ENCODE data around the gene IL17RD. TPM values are rescaled to one million over a fixed set of nuclear protein-coding genes. Genes with fewer than 3 reads are reported as not detected.

IL17RD gene
- 1.4 and 1.5 TPM in 2 replicates for polyA plus RNA-seq (2011; rRNA removed)
- 0.37 and 0.76 TPM in 2 replicates for polyA plus RNA-seq (2012; cell fraction: cytosol; rRNA removed)
- 1.0 and 1.1 TPM in 2 replicates for polyA plus RNA-seq (2012; cell fraction: nucleus; rRNA removed)
- 0.89 to 0.99 TPM (median 0.98 TPM) in 3 replicates for polyA plus RNA-seq (2017; fragmentation: RNase III; extraction: RNeasy Plus Mini Kit Qiagen cat#74134 plus additional on column Dnase treatment)
- 3.2 and 3.7 TPM in 2 replicates for polyA minus RNA-seq (2011; rRNA and poly(A)+ RNA removed)

DNA sequence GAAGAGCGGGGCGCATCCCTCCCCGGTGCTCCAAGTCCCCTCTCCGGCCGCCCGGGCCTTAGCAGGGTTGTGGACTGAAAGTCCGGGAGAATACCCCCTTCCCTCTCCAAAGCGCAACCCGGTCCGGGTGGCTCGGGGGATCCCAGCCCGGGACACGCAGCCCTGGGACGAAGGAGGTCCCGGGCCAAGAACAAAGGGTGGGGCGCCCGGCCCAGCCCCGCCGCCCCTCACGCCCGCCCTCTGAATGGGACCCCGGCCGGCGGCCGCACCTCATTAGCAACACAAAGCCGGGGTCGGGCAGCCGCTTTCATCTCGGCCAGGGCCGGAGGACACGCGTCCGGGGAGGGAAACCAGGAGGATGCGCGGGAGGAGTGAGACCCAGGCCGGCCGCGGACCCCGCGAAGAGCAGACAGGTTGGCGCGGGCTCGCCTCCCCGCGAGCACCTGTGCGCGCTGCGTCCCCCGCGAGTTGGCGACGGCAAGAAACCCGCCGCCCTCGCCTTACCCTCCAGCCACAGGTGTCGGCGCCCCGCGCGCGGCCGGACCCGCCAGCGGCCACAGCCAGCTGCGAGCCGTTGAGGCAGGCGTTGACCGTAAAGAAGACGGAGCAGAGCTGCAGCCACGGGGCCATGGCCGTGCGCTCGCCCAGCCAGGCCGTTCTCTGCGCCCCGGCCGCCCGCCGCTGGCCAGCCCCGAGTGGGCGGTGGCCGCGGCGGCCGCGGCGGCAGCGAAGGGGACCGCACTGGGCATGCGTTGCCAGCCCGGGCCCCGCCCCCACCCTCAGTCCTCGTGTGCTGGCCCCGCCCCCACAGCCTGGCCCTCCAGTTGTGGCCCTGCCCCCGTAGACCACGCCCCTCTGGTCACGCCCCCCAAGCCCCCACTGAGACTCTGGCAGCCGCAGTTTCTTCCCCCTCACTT lies at the start of gene IL17RD:
Gene IL17RD, minus strand, starts transcription at position 697 of the 917 bp plus-strand sequence. Its CDS starts 67 bp downstream, at position 630.
- peak within 1 kb of the TSS; percentile 98 for H3K4me2 ChIP-seq
- ChIA-PET POLR2A (no interaction called here), CTCF (interaction anchor here (0.5 to 1.0 kb wide), 2 partner anchors 57 to 311 kb away, joined by 3 read pairs; no protein-coding TSS in a partner anchor)
- ATAC-seq (peak; percentile 77 to 86), DNase-seq (ENCODE audit: low read depth in 1 of 2, low spot score in 1 of 2) (peak; percentile 43 to 72), FAIRE-seq (no peak)
- peak within 1 kb of the TSS; percentile 64 to 87 for H3K27ac ChIP-seq
- H3K4me1 ChIP-seq = no peaks in the 10 kb centered on the region
- H3K9me3 ChIP-seq = no peaks in the 10 kb centered on the region
- TF ChIP-seq, protein P1, sequence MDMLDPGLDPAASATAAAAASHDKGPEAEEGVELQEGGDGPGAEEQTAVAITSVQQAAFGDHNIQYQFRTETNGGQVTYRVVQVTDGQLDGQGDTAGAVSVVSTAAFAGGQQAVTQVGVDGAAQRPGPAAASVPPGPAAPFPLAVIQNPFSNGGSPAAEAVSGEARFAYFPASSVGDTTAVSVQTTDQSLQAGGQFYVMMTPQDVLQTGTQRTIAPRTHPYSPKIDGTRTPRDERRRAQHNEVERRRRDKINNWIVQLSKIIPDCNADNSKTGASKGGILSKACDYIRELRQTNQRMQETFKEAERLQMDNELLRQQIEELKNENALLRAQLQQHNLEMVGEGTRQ (IDR thresholded peaks at IDR 0.05) = no peak
- TF ChIP-seq, protein P2, sequence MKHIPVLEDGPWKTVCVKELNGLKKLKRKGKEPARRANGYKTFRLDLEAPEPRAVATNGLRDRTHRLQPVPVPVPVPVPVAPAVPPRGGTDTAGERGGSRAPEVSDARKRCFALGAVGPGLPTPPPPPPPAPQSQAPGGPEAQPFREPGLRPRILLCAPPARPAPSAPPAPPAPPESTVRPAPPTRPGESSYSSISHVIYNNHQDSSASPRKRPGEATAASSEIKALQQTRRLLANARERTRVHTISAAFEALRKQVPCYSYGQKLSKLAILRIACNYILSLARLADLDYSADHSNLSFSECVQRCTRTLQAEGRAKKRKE (CRISPR knock-in tag; IDR thresholded peaks at IDR 0.05; ENCODE audit: low read depth) = no peak
- peak; percentile 44 for TF ChIP-seq POLR2A (IDR thresholded peaks at IDR 0.05; ENCODE audit: low read length)
- no peak for TF ChIP-seq MYC (IDR thresholded peaks at IDR 0.05; ENCODE audit: borderline replicate concordance, low read length)
- TF ChIP-seq, protein P3, sequence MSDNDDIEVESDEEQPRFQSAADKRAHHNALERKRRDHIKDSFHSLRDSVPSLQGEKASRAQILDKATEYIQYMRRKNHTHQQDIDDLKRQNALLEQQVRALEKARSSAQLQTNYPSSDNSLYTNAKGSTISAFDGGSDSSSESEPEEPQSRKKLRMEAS (IDR thresholded peaks at IDR 0.05) = no peak
- 18% methylated on average over 10 of the region's 98 CpGs for WGBS (ENCODE audit: missing lambda C conversion rate)
- peak within 1 kb of the TSS; percentile 68 for H3K4me3 ChIP-seq

DNA sequence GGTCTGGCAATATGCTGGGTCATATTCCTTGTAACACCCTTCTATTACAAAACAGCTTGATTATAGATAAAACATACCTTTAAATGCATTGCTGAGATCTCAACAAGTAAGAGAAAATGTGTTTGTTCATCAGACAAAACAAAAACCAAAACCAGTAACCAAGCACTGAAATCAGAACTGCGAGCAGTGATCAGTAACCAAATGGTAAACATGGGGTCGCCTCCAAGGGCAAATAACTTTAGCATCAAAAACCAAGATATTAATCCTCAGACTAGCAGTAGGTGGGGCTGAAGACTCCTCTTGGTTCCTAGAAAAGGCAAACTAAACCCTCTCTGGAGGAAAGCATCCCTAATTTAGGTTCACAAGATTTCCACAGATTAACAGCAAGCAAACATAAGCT lies 41.3 kb upstream of the IL17RD start:
- ChIA-PET CTCF (interaction anchor here (1.0 kb wide), 1 partner anchor 13 kb away, joined by 3 read pairs; no protein-coding TSS in a partner anchor), POLR2A (no interaction called here)
- no peak for ATAC-seq
- FAIRE-seq = no peak
- DNase-seq (ENCODE audit: low read depth in 1 of 2, low spot score in 1 of 2) = no peak
- Histone ChIP-seq H3K4me1 (no peaks in the 10 kb centered on the region), H3K4me3 (no peak overlapping the region), H3K27ac (no peak overlapping the region), H3K9me3 (no peaks in the 10 kb centered on the region), H3K4me2 (no peak overlapping the region)
- no peak for TF ChIP-seq EP300 (IDR thresholded peaks at IDR 0.05)
- TF ChIP-seq RNF2 (IDR thresholded peaks at IDR 0.05; ENCODE audit: borderline replicate concordance, low read depth) = no peak
- no peak for TF ChIP-seq BHLHE40 (IDR thresholded peaks at IDR 0.05; ENCODE audit: low read depth, low read length)
- TF ChIP-seq POLR2A (IDR thresholded peaks at IDR 0.05; ENCODE audit: low read length) = no peak
- TF ChIP-seq, protein P3 (IDR thresholded peaks at IDR 0.05) = no peak
- TF ChIP-seq RCOR1 (IDR thresholded peaks at IDR 0.05; ENCODE audit: low read depth, low read length) = no peak
- TF ChIP-seq, protein P4, sequence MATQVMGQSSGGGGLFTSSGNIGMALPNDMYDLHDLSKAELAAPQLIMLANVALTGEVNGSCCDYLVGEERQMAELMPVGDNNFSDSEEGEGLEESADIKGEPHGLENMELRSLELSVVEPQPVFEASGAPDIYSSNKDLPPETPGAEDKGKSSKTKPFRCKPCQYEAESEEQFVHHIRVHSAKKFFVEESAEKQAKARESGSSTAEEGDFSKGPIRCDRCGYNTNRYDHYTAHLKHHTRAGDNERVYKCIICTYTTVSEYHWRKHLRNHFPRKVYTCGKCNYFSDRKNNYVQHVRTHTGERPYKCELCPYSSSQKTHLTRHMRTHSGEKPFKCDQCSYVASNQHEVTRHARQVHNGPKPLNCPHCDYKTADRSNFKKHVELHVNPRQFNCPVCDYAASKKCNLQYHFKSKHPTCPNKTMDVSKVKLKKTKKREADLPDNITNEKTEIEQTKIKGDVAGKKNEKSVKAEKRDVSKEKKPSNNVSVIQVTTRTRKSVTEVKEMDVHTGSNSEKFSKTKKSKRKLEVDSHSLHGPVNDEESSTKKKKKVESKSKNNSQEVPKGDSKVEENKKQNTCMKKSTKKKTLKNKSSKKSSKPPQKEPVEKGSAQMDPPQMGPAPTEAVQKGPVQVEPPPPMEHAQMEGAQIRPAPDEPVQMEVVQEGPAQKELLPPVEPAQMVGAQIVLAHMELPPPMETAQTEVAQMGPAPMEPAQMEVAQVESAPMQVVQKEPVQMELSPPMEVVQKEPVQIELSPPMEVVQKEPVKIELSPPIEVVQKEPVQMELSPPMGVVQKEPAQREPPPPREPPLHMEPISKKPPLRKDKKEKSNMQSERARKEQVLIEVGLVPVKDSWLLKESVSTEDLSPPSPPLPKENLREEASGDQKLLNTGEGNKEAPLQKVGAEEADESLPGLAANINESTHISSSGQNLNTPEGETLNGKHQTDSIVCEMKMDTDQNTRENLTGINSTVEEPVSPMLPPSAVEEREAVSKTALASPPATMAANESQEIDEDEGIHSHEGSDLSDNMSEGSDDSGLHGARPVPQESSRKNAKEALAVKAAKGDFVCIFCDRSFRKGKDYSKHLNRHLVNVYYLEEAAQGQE (IDR thresholded peaks at IDR 0.05) = no peak
- TF ChIP-seq, protein P5, sequence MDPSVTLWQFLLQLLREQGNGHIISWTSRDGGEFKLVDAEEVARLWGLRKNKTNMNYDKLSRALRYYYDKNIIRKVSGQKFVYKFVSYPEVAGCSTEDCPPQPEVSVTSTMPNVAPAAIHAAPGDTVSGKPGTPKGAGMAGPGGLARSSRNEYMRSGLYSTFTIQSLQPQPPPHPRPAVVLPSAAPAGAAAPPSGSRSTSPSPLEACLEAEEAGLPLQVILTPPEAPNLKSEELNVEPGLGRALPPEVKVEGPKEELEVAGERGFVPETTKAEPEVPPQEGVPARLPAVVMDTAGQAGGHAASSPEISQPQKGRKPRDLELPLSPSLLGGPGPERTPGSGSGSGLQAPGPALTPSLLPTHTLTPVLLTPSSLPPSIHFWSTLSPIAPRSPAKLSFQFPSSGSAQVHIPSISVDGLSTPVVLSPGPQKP (IDR thresholded peaks at IDR 0.05; ENCODE audit: low read depth, low read length) = no peak
- TF ChIP-seq, protein P6, sequence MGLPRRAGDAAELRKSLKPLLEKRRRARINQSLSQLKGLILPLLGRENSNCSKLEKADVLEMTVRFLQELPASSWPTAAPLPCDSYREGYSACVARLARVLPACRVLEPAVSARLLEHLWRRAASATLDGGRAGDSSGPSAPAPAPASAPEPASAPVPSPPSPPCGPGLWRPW (IDR thresholded peaks at IDR 0.05) = no peak
- no peak for TF ChIP-seq CBX8 (IDR thresholded peaks at IDR 0.05)
- TF ChIP-seq POLR2AphosphoS2 (conservative IDR thresholded peaks at IDR 0.05; ENCODE audit: low read length) = no peak
- no peak for TF ChIP-seq ESRRA (IDR thresholded peaks at IDR 0.05; ENCODE audit: borderline replicate concordance, low read length)
- TF ChIP-seq HOXB13 (CRISPR knock-in tag; IDR thresholded peaks at IDR 0.05; ENCODE audit: low read depth) = no peak
- TF ChIP-seq ZFP36 (IDR thresholded peaks at IDR 0.05; ENCODE audit: borderline replicate concordance, partially characterized antibody) = no peak
- WGBS (ENCODE audit: missing lambda C conversion rate) = 68% methylated on average over 2 of the region's 2 CpGs
